Kidney (tissue), 14 donors: ENCODE results near the gene RHOA. TPM values are rescaled to one million over a fixed set of nuclear protein-coding genes. Genes with fewer than 3 reads are reported as not detected.
A peak's percentile ranks its signal among the peaks of the same experiment; 100 is the strongest.
"Not testable (repeated sequence)": the region's sequence is repeated elsewhere in the genome, so short reads cannot be mapped to it uniquely, and the experiment has no call there.

Experiments
- DNase-seq, 5 donors: peaks; one replicate each; pipeline ENCODE4 v3.0.0-alpha.2; 2013 to 2020
- FAIRE-seq: peaks from 2 replicates; lab custom pipeline; 2012; peaks lifted over from hg19 to GRCh38; lab: Jason Lieb, UNC
- H3K27ac ChIP-seq, 2 donors: one replicate each; pipeline ENCODE4 v1.7.0; 2013; ENCODE audit warnings: low read depth in 2 of 2, low read length in 2 of 2, inconsistent platforms in 1 of 2
- H3K27me3 ChIP-seq: one replicate; pipeline ENCODE4 v1.7.1; 2013; ENCODE audit warnings: low read length, inconsistent platforms; ENCODE audit not compliant: control insufficient read depth, insufficient read depth
- H3K36me3 ChIP-seq, 3 donors: one replicate each; pipeline versions ENCODE4 v1.7.0 to v1.7.1; 2013; ENCODE audit warnings: low read length in 3 of 3, control low read depth in 1 of 3, inconsistent platforms in 1 of 3; ENCODE audit not compliant: insufficient read depth in 3 of 3, control insufficient read depth in 2 of 3
- H3K4me1 ChIP-seq, 3 donors: one replicate each; pipeline versions ENCODE4 v1.7.0 to v1.7.1; 2013; ENCODE audit warnings: low read length in 3 of 3, inconsistent platforms in 1 of 3, low read depth in 1 of 3; ENCODE audit not compliant: control insufficient read depth in 2 of 3, insufficient read depth in 2 of 3
- H3K4me3 ChIP-seq, 3 donors: one replicate each; pipeline versions ENCODE4 v1.7.0 to v1.8.1; 2013; ENCODE audit warnings: low read length in 3 of 3, control low read depth in 1 of 3, inconsistent platforms in 1 of 3
- H3K9ac ChIP-seq, 3 donors: one replicate each; pipeline versions ENCODE4 v1.7.0 to v1.7.1; 2013; ENCODE audit warnings: low read length in 3 of 3, control low read depth in 1 of 3, inconsistent platforms in 1 of 3
- H3K9me3 ChIP-seq, 3 donors: one replicate each; pipeline versions ENCODE4 v1.7.0 to v1.7.1; 2013; ENCODE audit warnings: low read length in 3 of 3, control low read depth in 1 of 3, inconsistent platforms in 1 of 3; ENCODE audit not compliant: control insufficient read depth in 2 of 3, insufficient read depth in 1 of 3
- intact Hi-C: fragments of 100-400 bp; cut with DNase I; formaldehyde crosslinking; loops from one replicate; pipeline ENCODE4 v1.11.1; 2022
- polyA plus RNA-seq: library from polyadenylated mRNA; stranded (reverse); fragments of 350-450 nt; fragmentation: Illumina TruSeq; extraction: RNeasy Lipid Tissue Mini Kit (QIAGEN cat#74804); gene quantifications from one replicate; pipeline ENCODE4 v1.2.3, GENCODE V29; 2014; ENCODE audit warnings: low read depth, low replicate concordance; ENCODE audit not compliant: insufficient read depth
- total RNA-seq: library from RNA; stranded (reverse); fragmentation: NEBNext Ultra II Directional; extraction: Animal tissue kit (Norgen Biotek cat#: 25700); gene quantifications from one replicate; pipeline ENCODE4 v1.2.1, GENCODE V29; 2021
- TF ChIP-seq, protein P1 (sequence below): IDR thresholded peaks from 3 replicates; pipeline ENCODE4 v1.5.1; 2012; ENCODE audit warnings: mild to moderate bottlenecking, moderate library complexity, borderline replicate concordance; ENCODE audit not compliant: insufficient read depth; ENCODE audit errors: extremely low read depth
- donor health status: control.
- donor health status: control.
- donor health status: control.
- donor health status: control.
- donor health status: control.
- donor health status: DM: yes; HTN: yes; CAD: no.
- donor health status: Normal renal cell carcinoma (clear cell type).

The RHOA gene
- total and polyA plus RNA-seq, 2 donors from 2014 or later: 345 to 709 TPM

DNA sequence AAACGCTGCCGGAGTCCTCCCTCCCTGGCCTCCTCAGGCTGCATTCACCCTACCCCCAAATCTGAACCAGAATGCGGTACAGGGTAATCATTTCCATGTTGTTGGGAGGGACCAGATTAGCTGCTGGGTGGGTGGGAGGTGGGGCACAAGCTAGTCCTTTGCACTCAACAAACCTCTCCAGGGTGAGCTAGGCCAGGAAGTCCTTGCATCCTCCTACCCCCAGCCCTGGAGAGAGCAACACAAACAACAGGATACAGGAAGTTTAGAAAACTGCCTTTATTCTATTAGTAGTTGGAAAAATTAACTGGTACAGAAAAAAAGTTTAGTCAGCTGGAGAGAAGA lies 52.9 kb downstream of the RHOA start:
- Histone ChIP-seq H3K4me3 (peak overlapping the region in 2 of 3 donors; percentile 64 to 90), H3K9me3 (no peaks in the 10 kb centered on the region), H3K9ac (peak overlapping the region in 2 of 3 donors; percentile 46 to 56), H3K27ac (peak overlapping the region; percentile 87 to 89), H3K36me3 (peaks cover 2 to 37% (median 6%) of the 10 kb centered on the region in 3 donors), H3K27me3 (no peaks in the 10 kb centered on the region), H3K4me1 (peaks cover 0 to 16% (median 9%) of the 10 kb centered on the region in 3 donors)
- TF ChIP-seq, protein P1, sequence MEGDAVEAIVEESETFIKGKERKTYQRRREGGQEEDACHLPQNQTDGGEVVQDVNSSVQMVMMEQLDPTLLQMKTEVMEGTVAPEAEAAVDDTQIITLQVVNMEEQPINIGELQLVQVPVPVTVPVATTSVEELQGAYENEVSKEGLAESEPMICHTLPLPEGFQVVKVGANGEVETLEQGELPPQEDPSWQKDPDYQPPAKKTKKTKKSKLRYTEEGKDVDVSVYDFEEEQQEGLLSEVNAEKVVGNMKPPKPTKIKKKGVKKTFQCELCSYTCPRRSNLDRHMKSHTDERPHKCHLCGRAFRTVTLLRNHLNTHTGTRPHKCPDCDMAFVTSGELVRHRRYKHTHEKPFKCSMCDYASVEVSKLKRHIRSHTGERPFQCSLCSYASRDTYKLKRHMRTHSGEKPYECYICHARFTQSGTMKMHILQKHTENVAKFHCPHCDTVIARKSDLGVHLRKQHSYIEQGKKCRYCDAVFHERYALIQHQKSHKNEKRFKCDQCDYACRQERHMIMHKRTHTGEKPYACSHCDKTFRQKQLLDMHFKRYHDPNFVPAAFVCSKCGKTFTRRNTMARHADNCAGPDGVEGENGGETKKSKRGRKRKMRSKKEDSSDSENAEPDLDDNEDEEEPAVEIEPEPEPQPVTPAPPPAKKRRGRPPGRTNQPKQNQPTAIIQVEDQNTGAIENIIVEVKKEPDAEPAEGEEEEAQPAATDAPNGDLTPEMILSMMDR: no peak
- intact Hi-C loops: no loop called here
- DNase-seq (peak in 1 of 5 donors; percentile 21), FAIRE-seq (no peak)

DNA sequence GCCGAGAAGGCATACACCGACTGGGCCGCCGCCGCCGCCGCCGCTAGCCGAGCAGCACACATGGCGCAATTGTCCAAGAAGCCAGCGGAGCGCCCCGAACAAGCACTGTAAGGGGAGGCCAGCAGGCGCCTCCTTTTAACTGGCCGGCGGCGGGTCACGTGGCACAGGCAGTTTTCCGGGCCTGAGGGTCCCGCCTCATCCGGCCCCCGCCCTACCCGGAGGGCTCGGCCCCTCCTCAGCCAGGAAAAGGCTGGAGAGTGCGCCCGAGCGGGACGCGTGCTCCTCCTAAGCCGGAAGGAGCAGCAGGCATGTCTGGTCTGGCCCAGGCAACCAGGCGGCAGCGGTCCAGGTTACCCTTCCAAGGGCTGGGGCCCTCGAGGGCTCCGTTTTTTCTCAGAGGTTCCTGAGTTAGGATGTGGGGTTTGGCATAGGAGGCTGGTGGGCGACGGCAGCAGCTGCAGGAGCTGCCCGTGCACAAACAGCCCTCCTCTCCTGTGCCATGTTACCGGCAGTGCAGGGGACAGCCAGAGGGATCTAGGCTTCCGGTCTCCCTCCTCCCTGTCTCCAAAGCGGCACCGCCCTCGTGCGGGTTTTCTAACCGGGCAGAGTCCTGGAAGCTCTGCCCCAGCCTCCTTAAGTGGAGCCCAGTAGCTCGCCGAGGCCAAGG lies 53.4 kb downstream of the RHOA start, which contains the start of gene GPX1:
Gene GPX1 (minus strand): TSS at position 137 of the 667 bp plus-strand sequence. CDS start 75 bp downstream, at position 62.
- H3K4me3 ChIP-seq: peak within 1 kb of the TSS; percentile 82 to 98 (median 90)
- peak; percentile 96 to 99 (median 97) for DNase-seq
- peak within 1 kb of the TSS; percentile 64 to 92 (median 87) for H3K9ac ChIP-seq
- no peaks in the 10 kb centered on the region for H3K27me3 ChIP-seq
- FAIRE-seq: no peak
- intact Hi-C loops: no loop called here
- no peaks in the 10 kb centered on the region for H3K9me3 ChIP-seq
- peaks cover 0 to 16% (median 9%) of the 10 kb centered on the region in 3 donors for H3K4me1 ChIP-seq
- TF ChIP-seq, protein P1: no peak
- H3K36me3 ChIP-seq: peaks cover 2 to 33% (median 4%) of the 10 kb centered on the region in 3 donors
- H3K27ac ChIP-seq: peak within 1 kb of the TSS; percentile 87 to 89

DNA sequence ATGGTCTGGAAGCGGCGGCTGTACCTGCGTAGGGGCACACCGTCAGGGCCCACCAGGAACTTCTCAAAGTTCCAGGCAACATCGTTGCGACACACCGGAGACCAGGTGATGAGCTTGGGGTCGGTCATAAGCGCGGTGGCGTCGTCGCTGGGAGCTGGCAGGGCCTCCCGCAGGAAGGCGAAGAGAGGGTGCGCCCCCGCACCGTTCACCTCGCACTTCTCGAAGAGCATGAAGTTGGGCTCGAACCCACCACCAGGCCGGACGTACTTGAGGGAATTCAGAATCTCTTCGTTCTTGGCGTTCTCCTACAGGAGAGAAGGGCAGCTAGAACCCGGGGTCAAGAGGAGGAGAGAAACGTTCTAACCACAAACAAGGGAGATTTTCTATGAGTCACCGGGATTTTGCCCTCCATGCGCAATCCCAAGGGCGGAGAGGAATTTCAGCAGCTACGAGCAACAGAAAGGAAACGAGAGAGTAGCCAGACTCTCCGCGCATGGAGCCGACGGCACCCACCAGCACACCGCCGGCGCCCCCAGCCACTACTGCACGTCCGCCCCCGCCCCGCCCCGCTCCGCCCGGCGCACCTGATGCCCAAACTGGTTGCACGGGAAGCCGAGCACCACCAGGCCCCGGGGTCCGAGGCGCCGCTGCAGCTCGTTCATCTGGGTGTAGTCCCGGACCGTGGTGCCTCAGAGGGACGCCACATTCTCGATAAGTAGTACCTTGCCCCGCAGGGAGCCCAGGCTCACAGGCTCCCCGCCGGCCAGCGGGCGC lies 54.1 kb downstream of the RHOA start:
- FAIRE-seq, H3K9me3 ChIP-seq, intact Hi-C loops, H3K27me3 ChIP-seq: not testable (repeated sequence)
- Histone ChIP-seq H3K27ac (peak overlapping the region; percentile 87 to 89), H3K36me3 (peaks cover 2 to 31% (median 4%) of the 10 kb centered on the region in 3 donors), H3K4me3 (peak overlapping the region; percentile 82 to 98 (median 90)), H3K9ac (peak overlapping the region; percentile 64 to 92 (median 87)), H3K4me1 (peaks cover 0 to 20% (median 9%) of the 10 kb centered on the region in 3 donors)
- DNase-seq: peak; percentile 49 to 89 (median 56)

DNA sequence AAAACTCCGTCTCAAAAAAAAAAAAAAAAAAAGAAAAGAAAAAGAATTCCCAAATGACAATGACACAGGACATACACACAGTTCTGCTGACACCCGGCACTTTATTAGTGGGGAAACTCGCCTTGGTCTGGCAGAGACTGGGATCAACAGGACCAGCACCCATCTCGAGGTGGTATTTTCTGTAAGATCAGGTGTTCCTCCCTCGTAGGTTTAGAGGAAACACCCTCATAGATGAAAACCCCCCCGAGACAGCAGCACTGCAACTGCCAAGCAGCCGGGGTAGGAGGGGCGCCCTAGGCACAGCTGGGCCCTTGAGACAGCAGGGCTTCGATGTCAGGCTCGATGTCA lies 54.7 kb downstream of the RHOA start:
- Histone ChIP-seq H3K36me3 (peaks cover 2 to 25% (median 4%) of the 10 kb centered on the region in 3 donors), H3K4me1 (peaks cover 0 to 22% (median 14%) of the 10 kb centered on the region in 3 donors), H3K27ac (peak overlapping the region; percentile 87 to 89), H3K9ac (peak overlapping the region in 2 of 3 donors; percentile 65 to 87), H3K4me3 (peak overlapping the region; percentile 26 to 98 (median 90))
- H3K9me3 ChIP-seq, intact Hi-C loops, H3K27me3 ChIP-seq, FAIRE-seq: not testable (repeated sequence)
- peak in 1 of 5 donors; percentile 12 for DNase-seq
